GM13977 (cell line): ENCODE data around the gene KRTAP10-4.

Experiments used
- DNase-seq: peaks from one replicate; pipeline ENCODE4 v3.0.0; 2012; ENCODE audit warnings: low spot score
- in situ Hi-C: fragments of 300-500 bp; cut with MboI; formaldehyde crosslinking; loops from one replicate; pipeline ENCODE4 v1.12.0; 2022; ENCODE audit warnings: low sequenced_read_pairs, low pct_unique_long_range_greater_than_20kb, mixed read lengths, inconsistent platforms; ENCODE audit not compliant: unreplicated experiment
- TF ChIP-seq, protein P1 (sequence below): IDR thresholded peaks from 2 replicates; pipeline ENCODE4 v1.5.1; 2012; ENCODE audit warnings: mild to moderate bottlenecking, control low read depth; ENCODE audit not compliant: insufficient read depth; ENCODE audit errors: extremely low read depth, missing control alignments

KRTAP10-4 gene

DNA sequence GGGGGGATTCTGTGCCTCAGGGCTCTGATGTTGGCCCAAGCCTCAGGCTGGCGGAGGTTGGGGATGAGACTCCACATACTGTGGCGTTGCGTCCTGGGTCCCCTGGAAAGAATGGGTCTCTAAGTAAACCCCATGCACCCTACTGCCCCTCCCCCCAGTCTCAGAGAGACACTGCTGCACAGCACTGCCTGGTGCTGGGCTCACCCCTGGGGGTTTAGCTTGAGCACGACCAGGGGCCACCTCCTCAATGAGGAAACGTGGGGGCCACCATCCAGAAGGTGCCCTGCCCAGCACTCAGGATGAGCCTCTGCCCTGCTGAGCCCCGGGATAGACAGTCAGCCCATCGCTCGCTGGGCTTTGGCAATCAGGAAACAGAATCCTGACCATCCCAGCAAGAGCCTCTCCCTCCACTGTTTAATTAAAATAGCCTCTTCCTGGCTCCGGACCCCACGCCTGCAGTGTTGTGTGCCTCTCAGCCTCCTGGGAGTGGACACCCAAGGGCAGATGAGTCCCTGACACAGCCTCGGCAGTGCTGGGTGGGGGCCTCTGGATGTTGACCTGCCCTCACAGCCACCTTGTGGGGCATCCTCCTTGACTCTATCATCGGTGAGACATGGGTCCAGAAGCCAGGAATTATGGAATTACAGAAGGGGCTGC lies 3.5 kb upstream of the KRTAP10-4 start:
- no peak for DNase-seq
- TF ChIP-seq, protein P1, sequence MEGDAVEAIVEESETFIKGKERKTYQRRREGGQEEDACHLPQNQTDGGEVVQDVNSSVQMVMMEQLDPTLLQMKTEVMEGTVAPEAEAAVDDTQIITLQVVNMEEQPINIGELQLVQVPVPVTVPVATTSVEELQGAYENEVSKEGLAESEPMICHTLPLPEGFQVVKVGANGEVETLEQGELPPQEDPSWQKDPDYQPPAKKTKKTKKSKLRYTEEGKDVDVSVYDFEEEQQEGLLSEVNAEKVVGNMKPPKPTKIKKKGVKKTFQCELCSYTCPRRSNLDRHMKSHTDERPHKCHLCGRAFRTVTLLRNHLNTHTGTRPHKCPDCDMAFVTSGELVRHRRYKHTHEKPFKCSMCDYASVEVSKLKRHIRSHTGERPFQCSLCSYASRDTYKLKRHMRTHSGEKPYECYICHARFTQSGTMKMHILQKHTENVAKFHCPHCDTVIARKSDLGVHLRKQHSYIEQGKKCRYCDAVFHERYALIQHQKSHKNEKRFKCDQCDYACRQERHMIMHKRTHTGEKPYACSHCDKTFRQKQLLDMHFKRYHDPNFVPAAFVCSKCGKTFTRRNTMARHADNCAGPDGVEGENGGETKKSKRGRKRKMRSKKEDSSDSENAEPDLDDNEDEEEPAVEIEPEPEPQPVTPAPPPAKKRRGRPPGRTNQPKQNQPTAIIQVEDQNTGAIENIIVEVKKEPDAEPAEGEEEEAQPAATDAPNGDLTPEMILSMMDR, result no peak
- in situ Hi-C loops, result no loop called here

DNA sequence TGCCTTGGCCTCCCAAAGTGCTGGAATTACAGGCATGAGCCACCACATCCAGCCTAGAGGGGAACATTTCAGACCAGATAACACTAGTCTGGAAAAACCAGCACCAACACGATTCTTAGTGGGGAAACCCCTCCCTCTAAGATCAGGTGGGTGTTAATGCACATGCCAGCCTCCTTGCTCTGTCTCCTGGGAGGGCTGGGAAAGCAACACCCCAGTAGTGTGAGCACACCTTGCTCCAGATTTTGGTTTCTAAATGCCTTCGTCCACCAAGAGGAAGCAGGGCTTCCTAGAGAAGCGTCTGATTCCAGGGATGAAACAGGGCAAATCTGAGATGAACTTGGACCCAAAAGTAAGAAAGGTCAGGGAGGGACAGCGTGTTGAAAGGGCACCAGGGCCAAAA lies 2.2 kb upstream of the KRTAP10-4 start:
- DNase-seq, result no peak
- TF ChIP-seq, protein P1, result no peak
- in situ Hi-C loops, result no loop called here

DNA sequence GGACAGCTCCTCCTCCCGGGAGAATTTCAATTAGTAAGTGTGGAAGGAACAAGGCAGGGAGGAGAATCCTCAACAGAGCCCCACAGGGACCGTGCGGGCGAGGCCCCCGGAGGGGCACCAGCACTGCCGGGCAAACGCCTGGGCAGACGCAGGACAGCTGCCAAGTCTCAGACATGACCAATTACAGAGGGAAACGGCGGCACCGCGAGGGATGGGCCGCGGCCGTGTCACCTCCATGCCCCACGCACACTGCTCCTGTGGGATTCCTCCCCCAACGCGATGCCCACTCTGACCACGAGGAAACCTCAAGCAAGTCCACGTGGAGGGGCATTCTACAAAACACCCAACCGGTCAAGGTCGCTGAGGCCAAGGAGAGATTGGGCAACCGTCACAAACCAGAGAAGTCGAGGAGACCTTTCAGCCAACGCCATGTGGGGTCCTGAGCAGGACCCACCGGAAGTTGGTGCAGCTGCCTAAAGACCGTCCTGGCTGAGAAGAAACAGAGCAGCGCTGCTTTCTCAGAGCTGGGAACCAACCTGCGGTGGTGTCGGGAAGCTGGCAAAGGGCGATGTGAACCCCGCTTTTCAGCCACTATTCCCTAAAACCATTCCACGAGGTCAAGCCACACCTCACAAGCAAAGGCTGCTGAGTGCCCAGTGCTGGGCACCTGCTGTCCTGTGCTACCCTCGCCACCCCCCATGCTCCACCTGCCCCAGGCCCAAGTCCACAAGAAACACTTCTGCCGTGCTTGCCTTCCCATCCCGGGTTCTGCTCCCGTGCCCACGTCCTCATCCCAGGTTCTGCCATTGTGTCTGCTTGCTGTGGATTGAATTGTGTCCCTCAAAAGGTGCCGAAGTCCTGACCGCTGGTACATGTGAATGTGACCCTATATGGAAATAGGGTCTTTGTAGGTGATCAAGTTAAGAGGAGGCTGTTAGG lies 1.4 kb upstream of the KRTAP10-4 start:
- in situ Hi-C loops, result no loop called here

DNA sequence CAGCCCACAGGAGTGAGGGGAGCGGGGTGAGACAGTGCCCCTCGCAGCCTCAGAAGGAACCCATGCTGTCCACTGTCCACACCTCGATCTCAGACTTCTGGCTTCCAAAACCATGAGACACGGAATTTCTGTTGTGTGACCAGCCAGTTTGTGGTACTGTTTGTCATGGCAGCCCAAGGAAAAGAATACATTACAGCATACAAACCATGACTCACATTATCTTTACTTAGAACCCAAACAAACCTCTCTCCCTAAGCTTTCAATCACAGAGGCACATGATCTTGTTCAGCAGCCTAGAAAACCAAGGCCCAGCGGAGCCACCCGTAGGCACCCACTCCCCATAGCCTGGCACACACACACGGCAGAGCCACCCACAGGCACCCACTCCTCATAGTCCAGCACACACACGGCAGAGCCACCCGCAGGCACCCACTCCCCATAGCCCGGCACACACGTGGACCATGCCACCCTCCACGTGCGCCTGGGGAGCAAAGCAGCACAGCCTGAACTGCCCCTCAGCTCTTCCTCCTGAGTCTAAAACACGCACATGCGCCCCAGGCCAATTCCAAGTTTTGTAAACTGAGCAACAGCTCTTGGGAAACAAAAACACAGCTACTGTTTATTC lies 458 bp upstream of the KRTAP10-4 start:
- in situ Hi-C loops, result no loop called here
- TF ChIP-seq, protein P1, result no peak
- DNase-seq, result no peak

More for the DNA sequence above, 1.4 kb upstream of the KRTAP10-4 start:
- no peak for DNase-seq
- TF ChIP-seq, protein P1, result no peak

DNA sequence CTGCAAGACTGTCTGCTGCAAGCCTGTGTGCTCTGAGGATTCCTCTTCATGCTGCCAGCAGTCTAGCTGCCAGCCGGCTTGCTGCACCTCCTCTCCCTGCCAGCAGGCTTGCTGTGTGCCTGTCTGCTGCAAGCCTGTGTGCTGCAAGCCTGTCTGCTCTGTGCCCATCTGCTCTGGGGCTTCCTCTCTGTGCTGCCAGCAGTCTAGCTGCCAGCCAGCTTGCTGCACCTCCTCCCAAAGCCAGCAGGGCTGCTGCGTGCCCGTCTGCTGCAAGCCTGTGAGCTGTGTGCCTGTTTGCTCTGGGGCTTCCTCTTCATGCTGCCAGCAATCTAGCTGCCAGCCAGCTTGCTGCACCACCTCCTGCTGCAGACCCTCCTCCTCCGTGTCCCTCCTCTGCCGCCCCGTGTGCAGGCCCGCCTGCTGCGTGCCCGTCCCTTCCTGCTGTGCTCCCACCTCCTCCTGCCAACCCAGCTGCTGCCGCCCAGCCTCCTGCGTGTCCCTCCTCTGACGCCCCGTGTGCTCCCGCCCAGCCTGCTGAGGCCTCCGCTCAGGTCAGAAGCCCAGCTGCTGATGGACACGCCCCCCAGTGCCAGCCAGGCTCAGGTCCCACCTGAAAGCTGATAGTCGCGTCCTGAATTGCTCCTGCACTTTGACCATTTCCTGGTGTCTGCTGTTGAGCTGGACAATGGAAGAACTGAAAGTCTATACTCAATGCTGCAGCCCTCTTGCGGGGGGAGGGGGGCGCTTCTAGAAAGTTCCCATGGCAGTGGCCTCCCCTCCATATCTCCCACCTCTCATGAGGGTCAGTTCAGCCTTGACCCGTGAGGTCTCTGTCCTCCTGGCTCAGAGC lies 1.2 kb downstream of the KRTAP10-4 start:
- in situ Hi-C loops, result no loop called here
- TF ChIP-seq, protein P1, result no peak
- DNase-seq, result no peak

DNA sequence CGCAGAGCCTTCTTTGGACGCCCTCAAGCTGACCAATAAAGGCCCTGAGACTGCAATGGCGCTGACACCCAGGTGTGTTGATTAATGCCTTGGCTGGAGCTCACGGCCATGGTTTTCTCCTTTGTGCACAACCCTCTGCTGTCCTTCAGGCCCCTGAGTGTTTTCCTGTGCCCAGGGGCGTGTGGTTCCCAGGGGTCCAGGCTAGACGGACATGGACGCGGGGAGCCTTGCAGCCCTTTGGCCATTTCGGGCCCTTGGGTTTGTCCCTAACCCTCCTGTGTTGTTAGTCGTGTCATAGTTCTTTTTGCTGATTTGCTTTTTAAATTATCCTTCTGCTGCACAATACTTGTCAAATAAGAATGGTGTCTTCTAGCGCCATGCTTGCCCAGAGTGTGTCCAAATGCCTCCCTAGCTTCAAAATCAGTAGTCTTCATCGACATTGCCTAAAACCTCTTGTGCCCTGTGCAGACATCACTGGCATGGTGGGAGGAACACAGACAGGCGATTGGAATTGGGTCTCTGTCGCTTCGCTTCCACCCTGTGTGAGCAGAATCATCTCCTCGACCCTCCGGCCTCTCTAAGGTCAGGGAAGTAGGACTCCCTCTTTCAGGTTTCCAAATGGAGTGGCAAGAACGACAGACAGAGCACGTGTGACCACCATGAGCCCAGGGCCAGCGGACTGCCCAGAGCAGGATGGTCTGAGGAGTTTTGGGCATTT lies 1.9 kb downstream of the KRTAP10-4 start:
- TF ChIP-seq, protein P1, result no peak
- in situ Hi-C loops, result no loop called here
- no peak for DNase-seq
